SK-N-SH treated with all-trans-retinoic acid at 6 μM for 48 hours (cell line): ENCODE results near the gene SDK1.

ENCODE experiments used
- ATAC-seq: fragments of 200-7000 bp; cut with Tn5 transposase; 3 replicates; pipeline ENCODE4 v1.9.1; 2020; ENCODE audit warnings: mild to moderate bottlenecking, moderate library complexity
- ARNTL ChIP-seq: fragments of 450-650 bp; formaldehyde crosslinking; IDR thresholded peaks from 2 replicates; pipeline ENCODE4 v1.5.0; 2020; ENCODE audit warnings: low read depth, mild to moderate bottlenecking, moderate library complexity, borderline replicate concordance
- BACH2 ChIP-seq: fragments of 250-450 bp; sonication (Bioruptor Pico); IDR thresholded peaks from 2 replicates; pipeline ENCODE4 v1.9.0; 2021; ENCODE audit warnings: mild to moderate bottlenecking, borderline replicate concordance
- ESRRG ChIP-seq: fragments of 250-450 bp; sonication (Bioruptor Pico); IDR thresholded peaks from 2 replicates; pipeline ENCODE4 v1.6.1; 2021; ENCODE audit warnings: mild to moderate bottlenecking
- ISL1 ChIP-seq: fragments of 250-450 bp; sonication (Bioruptor Pico); IDR thresholded peaks from 2 replicates; pipeline ENCODE4 v2.1.2; 2022; ENCODE audit warnings: mild to moderate bottlenecking, moderate library complexity
- POU6F1 ChIP-seq: fragments of 250-450 bp; sonication (Bioruptor Pico); IDR thresholded peaks from 2 replicates; pipeline ENCODE4 v1.8.0; 2021; ENCODE audit warnings: low read depth, mild to moderate bottlenecking, moderate library complexity, borderline replicate concordance
- RARB ChIP-seq: fragments of 250-450 bp; sonication (Bioruptor Pico); IDR thresholded peaks from 2 replicates; pipeline ENCODE4 v1.8.0; 2021; ENCODE audit warnings: mild to moderate bottlenecking, moderate library complexity
- SNAI2 ChIP-seq: fragments of 250-450 bp; sonication (Bioruptor Pico); IDR thresholded peaks from 2 replicates; pipeline ENCODE4 v1.5.0; 2020; ENCODE audit warnings: mild to moderate bottlenecking, moderate library complexity
- TCF4 ChIP-seq: fragments of 250-450 bp; sonication (Bioruptor Pico); IDR thresholded peaks from 2 replicates; pipeline ENCODE4 v1.8.0; 2021; ENCODE audit warnings: mild to moderate bottlenecking, moderate library complexity, borderline replicate concordance
- TOX ChIP-seq: fragments of 250-450 bp; sonication (Bioruptor Pico); IDR thresholded peaks from 2 replicates; pipeline ENCODE4 v1.8.0; 2021; ENCODE audit warnings: mild to moderate bottlenecking, moderate library complexity, borderline replicate concordance
- TSHZ2 ChIP-seq: fragments of 250-450 bp; sonication (Bioruptor Pico); IDR thresholded peaks from 2 replicates; pipeline ENCODE4 v1.5.0; 2020; ENCODE audit warnings: mild to moderate bottlenecking, moderate library complexity
- ZC3H10 ChIP-seq: fragments of 250-450 bp; sonication (Bioruptor Pico); IDR thresholded peaks from 2 replicates; pipeline ENCODE4 v1.5.1; 2021; ENCODE audit warnings: mild to moderate bottlenecking, moderate library complexity
- ZFP3 ChIP-seq: fragments of 250-450 bp; sonication (Bioruptor Pico); IDR thresholded peaks from 2 replicates; pipeline ENCODE4 v1.5.0; 2020; ENCODE audit warnings: mild to moderate bottlenecking, moderate library complexity
- ZFP30 ChIP-seq: fragments of 450-650 bp; formaldehyde crosslinking; IDR thresholded peaks from 2 replicates; pipeline ENCODE4 v1.5.0; 2022; ENCODE audit warnings: mild to moderate bottlenecking, moderate library complexity
- ZNF70 ChIP-seq: fragments of 450-650 bp; formaldehyde crosslinking; IDR thresholded peaks from 2 replicates; pipeline ENCODE4 v1.5.0; 2020; ENCODE audit warnings: mild to moderate bottlenecking, moderate library complexity
- ZNF8 ChIP-seq: fragments of 450-650 bp; formaldehyde crosslinking; IDR thresholded peaks from 2 replicates; pipeline ENCODE4 v1.5.0; 2020; ENCODE audit warnings: mild to moderate bottlenecking, moderate library complexity
- TF ChIP-seq, protein P1 (sequence below): fragments of 250-450 bp; sonication (Bioruptor Pico); IDR thresholded peaks from 2 replicates; pipeline ENCODE4 v1.5.1; 2020; ENCODE audit warnings: low read depth, mild to moderate bottlenecking, moderate library complexity
- TF ChIP-seq, protein P2 (sequence below): fragments of 250-450 bp; sonication (Bioruptor Pico); IDR thresholded peaks from 2 replicates; pipeline ENCODE4 v1.8.0; 2020; ENCODE audit warnings: mild to moderate bottlenecking, moderate library complexity, borderline replicate concordance

SDK1 gene

GRCh38 chr7:3495954-3496353, 194.9 kb downstream of the SDK1 start:
- no peak for ATAC-seq

DNA sequence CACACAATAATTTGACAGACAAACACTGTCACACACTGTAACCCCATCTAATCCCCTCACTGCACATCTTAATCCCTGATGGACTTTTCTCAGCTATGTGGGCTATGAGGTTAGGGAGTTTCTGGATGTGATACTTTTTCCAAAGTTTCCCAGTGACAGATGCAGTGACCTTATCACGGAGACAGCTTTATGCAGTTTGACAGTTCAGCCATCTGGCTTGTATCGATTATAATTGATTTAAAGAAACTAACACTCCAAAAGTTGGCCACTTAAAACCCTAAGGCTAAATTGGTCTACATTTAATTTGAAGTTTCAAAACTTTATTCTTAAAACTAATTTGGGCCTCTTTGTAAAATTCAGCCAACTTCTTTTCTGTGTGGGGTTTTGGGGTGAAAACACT, 196.7 kb downstream of the SDK1 start:
- no peak; the same call in 2 of the 3 replicates for ATAC-seq
- TF ChIP-seq ISL1 (peak; percentile 42; the same call in 1 of the 2 replicates), ZFP3 (CRISPR knock-in tag) (no peak)

More at GRCh38 chr7:3495954-3496353, 194.9 kb downstream of the SDK1 start:
- TF ChIP-seq TSHZ2 (CRISPR knock-in tag): no peak
- no peak for TF ChIP-seq TOX
- no peak for TF ChIP-seq ESRRG (CRISPR knock-in tag)
- no peak for TF ChIP-seq POU6F1 (CRISPR knock-in tag)
- no peak for TF ChIP-seq TCF4 (CRISPR knock-in tag)
- no peak for TF ChIP-seq ZNF70
- no peak for TF ChIP-seq ZC3H10 (CRISPR knock-in tag)
- TF ChIP-seq ZFP3 (CRISPR knock-in tag): no peak
- TF ChIP-seq BACH2 (CRISPR knock-in tag): no peak
- no peak for TF ChIP-seq ARNTL (CRISPR knock-in tag)
- TF ChIP-seq, all 23 proteins: peak for 0

GRCh38 chr7:3501671-3502070, 200.6 kb downstream of the SDK1 start:
- ATAC-seq: no peak
- no peak for TF ChIP-seq ZFP3 (CRISPR knock-in tag)
- TF ChIP-seq RARB: no peak
- no peak for TF ChIP-seq SNAI2 (CRISPR knock-in tag)
- TF ChIP-seq, all 23 proteins: peak for 0

DNA sequence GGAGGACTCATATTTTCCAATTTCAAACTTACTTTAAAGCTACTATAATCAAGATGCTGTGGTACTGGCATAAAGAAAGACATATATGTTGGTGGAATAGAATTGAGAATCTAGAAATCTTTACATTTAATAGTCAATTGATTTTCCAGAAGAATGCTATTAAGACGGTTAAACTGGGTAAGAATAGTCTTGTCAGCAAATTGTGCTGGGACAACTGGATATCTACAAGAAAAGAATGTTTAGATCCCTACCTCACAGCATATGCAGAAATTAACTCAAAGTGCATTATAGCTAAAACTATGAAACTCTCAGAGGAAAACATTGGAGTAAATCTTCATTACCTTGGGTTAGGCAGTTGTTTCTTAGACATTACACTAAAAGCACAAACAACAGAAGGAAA, 203.3 kb downstream of the SDK1 start:
- TF ChIP-seq ZNF70 (no peak), ZFP3 (CRISPR knock-in tag) (no peak), ZC3H10 (CRISPR knock-in tag) (no peak), ZNF8 (CRISPR knock-in tag) (no peak), TOX (no peak), TSHZ2 (CRISPR knock-in tag) (no peak), ZFP30 (CRISPR knock-in tag) (no peak), TCF4 (CRISPR knock-in tag) (no peak)
- TF ChIP-seq, protein P1, sequence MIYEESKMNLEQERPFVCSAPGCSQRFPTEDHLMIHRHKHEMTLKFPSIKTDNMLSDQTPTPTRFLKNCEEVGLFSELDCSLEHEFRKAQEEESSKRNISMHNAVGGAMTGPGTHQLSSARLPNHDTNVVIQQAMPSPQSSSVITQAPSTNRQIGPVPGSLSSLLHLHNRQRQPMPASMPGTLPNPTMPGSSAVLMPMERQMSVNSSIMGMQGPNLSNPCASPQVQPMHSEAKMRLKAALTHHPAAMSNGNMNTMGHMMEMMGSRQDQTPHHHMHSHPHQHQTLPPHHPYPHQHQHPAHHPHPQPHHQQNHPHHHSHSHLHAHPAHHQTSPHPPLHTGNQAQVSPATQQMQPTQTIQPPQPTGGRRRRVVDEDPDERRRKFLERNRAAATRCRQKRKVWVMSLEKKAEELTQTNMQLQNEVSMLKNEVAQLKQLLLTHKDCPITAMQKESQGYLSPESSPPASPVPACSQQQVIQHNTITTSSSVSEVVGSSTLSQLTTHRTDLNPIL (CRISPR knock-in tag): no peak
- TF ChIP-seq, protein P2, sequence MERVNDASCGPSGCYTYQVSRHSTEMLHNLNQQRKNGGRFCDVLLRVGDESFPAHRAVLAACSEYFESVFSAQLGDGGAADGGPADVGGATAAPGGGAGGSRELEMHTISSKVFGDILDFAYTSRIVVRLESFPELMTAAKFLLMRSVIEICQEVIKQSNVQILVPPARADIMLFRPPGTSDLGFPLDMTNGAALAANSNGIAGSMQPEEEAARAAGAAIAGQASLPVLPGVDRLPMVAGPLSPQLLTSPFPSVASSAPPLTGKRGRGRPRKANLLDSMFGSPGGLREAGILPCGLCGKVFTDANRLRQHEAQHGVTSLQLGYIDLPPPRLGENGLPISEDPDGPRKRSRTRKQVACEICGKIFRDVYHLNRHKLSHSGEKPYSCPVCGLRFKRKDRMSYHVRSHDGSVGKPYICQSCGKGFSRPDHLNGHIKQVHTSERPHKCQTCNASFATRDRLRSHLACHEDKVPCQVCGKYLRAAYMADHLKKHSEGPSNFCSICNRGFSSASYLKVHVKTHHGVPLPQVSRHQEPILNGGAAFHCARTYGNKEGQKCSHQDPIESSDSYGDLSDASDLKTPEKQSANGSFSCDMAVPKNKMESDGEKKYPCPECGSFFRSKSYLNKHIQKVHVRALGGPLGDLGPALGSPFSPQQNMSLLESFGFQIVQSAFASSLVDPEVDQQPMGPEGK (CRISPR knock-in tag): no peak

More for the DNA sequence above, 203.3 kb downstream of the SDK1 start:
- ATAC-seq: no peak
